Panc1 (cell line): Measurements from ENCODE around the gene BCAS3. TPM values are rescaled to one million over a fixed set of nuclear protein-coding genes. Genes with fewer than 3 reads are reported as not detected.
A peak's percentile ranks its signal among the peaks of the same experiment; 100 is the strongest.

Experiments used
- ATAC-seq: fragments of 200-7000 bp; cut with Tn5 transposase; 2 replicates; pipeline ENCODE4 v1.9.1; 2020; ENCODE audit warnings: mild to moderate bottlenecking, moderate library complexity
- BruUV-seq: library from RNA; stranded (reverse); fragments of 400-500 nt; replicated peaks from 2 replicates; lab custom pipeline; 2021; lab: Mats Ljungman, UMichigan
- CTCF ChIA-PET: fragments of 300-600 bp; sonication (Branson Sonifier 250); formaldehyde crosslinking; loops from one replicate; lab custom pipeline; 2022; ENCODE audit warnings: antibody characterized with exemption; lab: Charles Lee
- POLR2A ChIA-PET: fragments of 300-600 bp; sonication (Branson Sonifier 250); formaldehyde crosslinking; loops from one replicate; lab custom pipeline; 2022; ENCODE audit warnings: antibody characterized with exemption; lab: Charles Lee
- DNase-seq: peaks from one replicate; pipeline ENCODE4 v3.0.0-alpha.2; 2010; ENCODE audit warnings: low read depth, low spot score
- H3K27ac ChIP-seq: 2 replicates; pipeline ENCODE4 v1.5.1; 2011; ENCODE audit warnings: mild to moderate bottlenecking, low read length, inconsistent platforms
- H3K27me3 ChIP-seq: fragments of 200-500 bp; sonication (Bioruptor generic); 2 replicates; pipeline ENCODE4 v1.6.0; 2014; ENCODE audit warnings: low read length, inconsistent platforms; ENCODE audit not compliant: control insufficient read depth, insufficient read depth
- H3K36me3 ChIP-seq: fragments of 200-500 bp; sonication (Bioruptor generic); 2 replicates; pipeline ENCODE4 v1.5.1; 2014; ENCODE audit warnings: inconsistent platforms, mild to moderate bottlenecking, low read length, moderate library complexity; ENCODE audit not compliant: control insufficient read depth, insufficient read depth
- H3K4me1 ChIP-seq: 2 replicates; pipeline ENCODE4 v1.5.1; 2011; ENCODE audit warnings: inconsistent platforms, mild to moderate bottlenecking, low read length, moderate library complexity; ENCODE audit not compliant: control insufficient read depth, insufficient read depth
- H3K4me3 ChIP-seq, 2 experiments: 2 replicates each; pipeline ENCODE4 v1.5.1; 2011 to 2012; ENCODE audit warnings: low read depth in 2 of 2, low read length in 2 of 2, mild to moderate bottlenecking in 2 of 2, inconsistent platforms in 1 of 2, moderate library complexity in 1 of 2
- H3K9me3 ChIP-seq: fragments of 200-500 bp; sonication (Bioruptor generic); 2 replicates; pipeline ENCODE4 v1.5.1; 2014; ENCODE audit warnings: low read depth, mild to moderate bottlenecking, inconsistent platforms, low read length, moderate library complexity; ENCODE audit not compliant: control insufficient read depth, insufficient read depth
- POLR2AphosphoS5 ChIP-seq: IDR thresholded peaks from 2 replicates; pipeline ENCODE4 v1.6.1; 2012; ENCODE audit warnings: mild to moderate bottlenecking, low read depth, low read length, moderate library complexity
- SIN3A ChIP-seq: IDR thresholded peaks from 2 replicates; pipeline ENCODE4 v1.6.1; 2012; ENCODE audit warnings: low read depth, mild to moderate bottlenecking, low read length, moderate library complexity, borderline replicate concordance; ENCODE audit not compliant: insufficient read depth
- in situ Hi-C: cut with HindIII; loops from 2 replicates; pipeline ENCODE4 v1.10.0; 2016; ENCODE audit warnings: low sequenced_read_pairs, low pct_unique_long_range_greater_than_20kb
- intact Hi-C: fragments of 100-400 bp; cut with micrococcal nuclease; formaldehyde crosslinking; loops from one replicate; pipeline ENCODE4 v1.10.0; 2022; ENCODE audit not compliant: unreplicated experiment
- total RNA-seq: library from RNA; stranded (reverse); gene quantifications from one replicate; pipeline ENCODE4 v1.2.1, GENCODE V29; 2021; ENCODE audit not compliant: unreplicated experiment
- TF ChIP-seq, protein P1 (sequence below): fragments of 450-650 bp; IDR thresholded peaks from 2 replicates; pipeline ENCODE4 v1.5.1; 2017; ENCODE audit warnings: mild to moderate bottlenecking
- TF ChIP-seq, protein P2 (sequence below), 2 experiments: IDR thresholded peaks; 2 replicates each; pipeline ENCODE4 v1.6.1; 2011 to 2012; ENCODE audit warnings: low read depth in 2 of 2, control low read depth in 1 of 2, low read length in 1 of 2, mild to moderate bottlenecking in 1 of 2, moderate library complexity in 1 of 2; ENCODE audit not compliant: insufficient read depth in 1 of 2

Gene BCAS3
- total RNA-seq, 1 experiment from 2014 or later: 9.3 TPM

DNA sequence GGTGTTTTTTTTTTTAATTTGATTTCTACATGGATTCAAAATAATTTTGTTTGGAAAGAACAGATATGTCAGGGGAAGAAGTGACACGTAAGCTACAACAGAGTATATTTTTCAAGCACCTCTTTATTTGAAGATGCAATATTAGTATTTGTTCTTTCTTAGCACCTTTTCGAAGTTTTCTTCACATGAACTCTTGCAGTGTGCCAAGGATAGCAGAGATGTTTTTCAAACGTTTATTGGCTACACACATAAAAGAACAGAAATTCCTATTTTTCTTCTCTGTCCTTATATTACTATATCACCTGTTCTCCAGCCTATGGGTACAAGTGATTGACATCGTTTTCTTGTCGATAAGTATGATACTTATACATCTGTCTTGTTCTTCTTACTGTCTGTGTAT lies 529.3 kb downstream of the BCAS3 start:
- POLR2A ChIA-PET: no interaction called here
- TF ChIP-seq POLR2AphosphoS5 (no peak), SIN3A (no peak)
- TF ChIP-seq, protein P1, sequence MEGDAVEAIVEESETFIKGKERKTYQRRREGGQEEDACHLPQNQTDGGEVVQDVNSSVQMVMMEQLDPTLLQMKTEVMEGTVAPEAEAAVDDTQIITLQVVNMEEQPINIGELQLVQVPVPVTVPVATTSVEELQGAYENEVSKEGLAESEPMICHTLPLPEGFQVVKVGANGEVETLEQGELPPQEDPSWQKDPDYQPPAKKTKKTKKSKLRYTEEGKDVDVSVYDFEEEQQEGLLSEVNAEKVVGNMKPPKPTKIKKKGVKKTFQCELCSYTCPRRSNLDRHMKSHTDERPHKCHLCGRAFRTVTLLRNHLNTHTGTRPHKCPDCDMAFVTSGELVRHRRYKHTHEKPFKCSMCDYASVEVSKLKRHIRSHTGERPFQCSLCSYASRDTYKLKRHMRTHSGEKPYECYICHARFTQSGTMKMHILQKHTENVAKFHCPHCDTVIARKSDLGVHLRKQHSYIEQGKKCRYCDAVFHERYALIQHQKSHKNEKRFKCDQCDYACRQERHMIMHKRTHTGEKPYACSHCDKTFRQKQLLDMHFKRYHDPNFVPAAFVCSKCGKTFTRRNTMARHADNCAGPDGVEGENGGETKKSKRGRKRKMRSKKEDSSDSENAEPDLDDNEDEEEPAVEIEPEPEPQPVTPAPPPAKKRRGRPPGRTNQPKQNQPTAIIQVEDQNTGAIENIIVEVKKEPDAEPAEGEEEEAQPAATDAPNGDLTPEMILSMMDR: no peak

DNA sequence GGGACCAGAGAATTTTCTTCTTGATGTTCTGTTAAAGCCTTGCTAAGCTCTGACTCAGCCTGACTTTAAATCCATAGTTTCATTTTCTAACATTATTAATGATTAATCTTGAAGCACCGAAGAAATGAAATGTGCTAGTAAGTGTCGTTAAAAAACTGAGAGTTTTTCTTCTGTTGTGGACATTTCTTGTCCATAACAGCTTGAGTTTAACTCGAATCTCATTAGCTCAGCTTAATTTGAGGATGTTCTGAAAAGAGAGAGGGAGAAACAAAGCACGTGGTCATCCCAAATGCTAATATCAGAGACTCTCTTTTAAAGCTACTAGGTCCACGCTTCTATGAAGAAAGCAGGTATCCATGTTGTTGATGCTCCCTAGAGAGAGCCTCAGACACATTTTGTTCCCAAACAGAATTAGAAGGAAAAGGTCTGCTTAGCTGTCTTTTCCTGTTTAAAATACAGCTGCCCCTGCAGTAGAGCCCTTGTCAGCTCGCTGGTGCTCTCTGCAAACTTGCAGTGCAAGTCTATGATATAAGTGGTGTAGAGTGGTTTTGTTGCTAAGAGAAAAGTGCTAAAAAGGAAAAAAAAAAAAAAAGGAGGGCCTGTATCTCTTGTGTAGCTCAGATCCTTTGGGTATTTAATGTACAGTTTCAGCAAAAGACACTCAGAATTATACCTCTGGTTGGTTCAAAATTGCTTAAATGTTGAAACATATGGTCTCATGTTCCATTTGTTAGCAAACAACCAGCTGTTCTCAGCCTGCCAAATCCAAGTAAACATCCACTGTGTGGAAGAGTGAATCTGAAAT lies 530.9 kb downstream of the BCAS3 start:
- ChIA-PET POLR2A (interaction anchor here (0.7 kb wide), 1 partner anchor 18 kb away, joined by 11 read pairs; no protein-coding TSS in a partner anchor), CTCF (no interaction called here)
- BruUV-seq: no TSS peak
- no peak for DNase-seq
- Histone ChIP-seq H3K4me1 (peaks cover 27% of the 10 kb centered on the region), H3K36me3 (no peaks in the 10 kb centered on the region), H3K4me3 (no peak overlapping the region), H3K9me3 (no peaks in the 10 kb centered on the region), H3K27me3 (no peaks in the 10 kb centered on the region), H3K27ac (peak overlapping the region; percentile 73)
- TF ChIP-seq, protein P1: no peak
- TF ChIP-seq, protein P2, sequence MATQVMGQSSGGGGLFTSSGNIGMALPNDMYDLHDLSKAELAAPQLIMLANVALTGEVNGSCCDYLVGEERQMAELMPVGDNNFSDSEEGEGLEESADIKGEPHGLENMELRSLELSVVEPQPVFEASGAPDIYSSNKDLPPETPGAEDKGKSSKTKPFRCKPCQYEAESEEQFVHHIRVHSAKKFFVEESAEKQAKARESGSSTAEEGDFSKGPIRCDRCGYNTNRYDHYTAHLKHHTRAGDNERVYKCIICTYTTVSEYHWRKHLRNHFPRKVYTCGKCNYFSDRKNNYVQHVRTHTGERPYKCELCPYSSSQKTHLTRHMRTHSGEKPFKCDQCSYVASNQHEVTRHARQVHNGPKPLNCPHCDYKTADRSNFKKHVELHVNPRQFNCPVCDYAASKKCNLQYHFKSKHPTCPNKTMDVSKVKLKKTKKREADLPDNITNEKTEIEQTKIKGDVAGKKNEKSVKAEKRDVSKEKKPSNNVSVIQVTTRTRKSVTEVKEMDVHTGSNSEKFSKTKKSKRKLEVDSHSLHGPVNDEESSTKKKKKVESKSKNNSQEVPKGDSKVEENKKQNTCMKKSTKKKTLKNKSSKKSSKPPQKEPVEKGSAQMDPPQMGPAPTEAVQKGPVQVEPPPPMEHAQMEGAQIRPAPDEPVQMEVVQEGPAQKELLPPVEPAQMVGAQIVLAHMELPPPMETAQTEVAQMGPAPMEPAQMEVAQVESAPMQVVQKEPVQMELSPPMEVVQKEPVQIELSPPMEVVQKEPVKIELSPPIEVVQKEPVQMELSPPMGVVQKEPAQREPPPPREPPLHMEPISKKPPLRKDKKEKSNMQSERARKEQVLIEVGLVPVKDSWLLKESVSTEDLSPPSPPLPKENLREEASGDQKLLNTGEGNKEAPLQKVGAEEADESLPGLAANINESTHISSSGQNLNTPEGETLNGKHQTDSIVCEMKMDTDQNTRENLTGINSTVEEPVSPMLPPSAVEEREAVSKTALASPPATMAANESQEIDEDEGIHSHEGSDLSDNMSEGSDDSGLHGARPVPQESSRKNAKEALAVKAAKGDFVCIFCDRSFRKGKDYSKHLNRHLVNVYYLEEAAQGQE (IDR thresholded peaks at IDR 0.05; ENCODE audit: insufficient read depth in 1 of 2, low read depth in 2 of 2, low read length in 1 of 2): no peak
- no peak for TF ChIP-seq POLR2AphosphoS5
- intact Hi-C loops (no loop called here), in situ Hi-C loops (no loop called here)
- ATAC-seq: no peak

More for the DNA sequence above, 529.3 kb downstream of the BCAS3 start:
- H3K27ac ChIP-seq: no peak overlapping the region; the same call in 1 of the 2 replicates
- H3K4me3 ChIP-seq: no peak overlapping the region
- intact Hi-C loops: no loop called here
- H3K27me3 ChIP-seq: no peaks in the 10 kb centered on the region
- DNase-seq (no peak), ATAC-seq (no peak)
- BruUV-seq: no TSS peak
- H3K9me3 ChIP-seq: no peaks in the 10 kb centered on the region
- in situ Hi-C loops: no loop called here
- CTCF ChIA-PET: no interaction called here
- peaks cover 29% of the 10 kb centered on the region for H3K4me1 ChIP-seq
- no peaks in the 10 kb centered on the region for H3K36me3 ChIP-seq
